GM12878 (cell line): ENCODE results near the gene CPNE4. TPM values are rescaled to one million over a fixed set of nuclear protein-coding genes. Genes with fewer than 3 reads are reported as not detected.

Source experiments
- ATAC-seq: fragments of 200-7000 bp; cut with Tn5 transposase; 3 replicates; pipeline ENCODE4 v1.9.1; 2020; ENCODE audit warnings: mild to moderate bottlenecking, moderate library complexity
- BruUV-seq: library from RNA; stranded (reverse); fragments of 400-500 nt; replicated peaks from 2 replicates; lab custom pipeline; 2021; lab: Mats Ljungman, UMichigan
- CTCF ChIA-PET: fragments of 300-600 bp; sonication (Branson Sonifier 250); formaldehyde crosslinking; extraction: SDS; loops from one replicate; lab custom pipeline; 2021; ENCODE audit warnings: inconsistent platforms; lab: Yijun Ruan, JAX
- POLR2A ChIA-PET: fragments of 350-600 bp; formaldehyde crosslinking; extraction: SDS; loops from one replicate; lab custom pipeline; 2021; ENCODE audit warnings: inconsistent platforms; lab: Charles Lee
- RAD21 ChIA-PET: fragments of 300-600 bp; sonication (Branson Sonifier 250); formaldehyde crosslinking; loops from one replicate; lab custom pipeline; 2023; ENCODE audit warnings: antibody characterized with exemption; ENCODE audit not compliant: unreplicated experiment; lab: Charles Lee
- SMC1A ChIA-PET: fragments of 300-600 bp; sonication (Branson Sonifier 250); formaldehyde crosslinking; loops from one replicate; lab custom pipeline; 2023; ENCODE audit not compliant: unreplicated experiment, uncharacterized antibody; lab: Charles Lee
- DNase-seq: peaks from one replicate; pipeline ENCODE4 v3.0.0-alpha.2; 2011; ENCODE audit warnings: low read depth, low spot score
- FAIRE-seq: peaks from 3 replicates; lab custom pipeline; 2011; peaks lifted over from hg19 to GRCh38; lab: Jason Lieb, UNC
- H2AFZ ChIP-seq: 2 replicates; pipeline ENCODE4 v1.6.0; 2011; ENCODE audit warnings: low read depth, low read length, control low read depth; ENCODE audit not compliant: control insufficient read depth
- H3K27ac ChIP-seq: 2 replicates; pipeline ENCODE4 v1.5.1; 2011; ENCODE audit warnings: control low read depth; ENCODE audit not compliant: control insufficient read depth, insufficient read depth
- H3K27me3 ChIP-seq, 2 experiments: replicated peaks in 1 of 2; 2 replicates each; pipeline versions ENCODE4 v1.6.0 to v1.6.1; 2011; ENCODE audit warnings: low read length in 1 of 2; ENCODE audit not compliant: control insufficient read depth in 2 of 2, insufficient read depth in 2 of 2
- H3K36me3 ChIP-seq, 2 experiments: 2 replicates each; pipeline ENCODE4 v1.5.1; 2011; ENCODE audit warnings: low read length in 1 of 2; ENCODE audit not compliant: control insufficient read depth in 2 of 2, insufficient read depth in 2 of 2
- H3K4me1 ChIP-seq: 2 replicates; pipeline ENCODE4 v1.6.1; 2011; ENCODE audit warnings: mild to moderate bottlenecking, low read length, moderate library complexity, mixed read lengths; ENCODE audit not compliant: control insufficient read depth, insufficient read depth
- H3K4me2 ChIP-seq: 2 replicates; pipeline ENCODE4 v1.6.0; 2011; ENCODE audit warnings: control low read depth; ENCODE audit not compliant: control insufficient read depth, insufficient read depth
- H3K4me3 ChIP-seq: fragments of 200-600 bp; sonication (generic); 2 replicates; pipeline ENCODE4 v1.5.1; 2016
- H3K79me2 ChIP-seq: 2 replicates; pipeline ENCODE4 v1.6.0; 2011; ENCODE audit warnings: low read length; ENCODE audit not compliant: control insufficient read depth, insufficient read depth
- H3K9ac ChIP-seq: 2 replicates; pipeline ENCODE4 v1.8.0; 2011; ENCODE audit warnings: low read length, control low read depth, mixed read lengths; ENCODE audit not compliant: control insufficient read depth, insufficient read depth
- H3K9me3 ChIP-seq: replicated peaks from 3 replicates; pipeline ENCODE4 v1.5.1; 2011; ENCODE audit warnings: mild to moderate bottlenecking, low read length; ENCODE audit not compliant: control insufficient read depth, insufficient read depth
- H4K20me1 ChIP-seq: 2 replicates; pipeline ENCODE4 v1.6.0; 2011; ENCODE audit not compliant: control insufficient read depth, insufficient read depth
- EP300 ChIP-seq, 2 experiments: fragments of 150-350 bp in 1 of 2; IDR thresholded peaks; 2 replicates each; pipeline ENCODE4 v1.6.1; 2011 to 2012; ENCODE audit warnings: low read depth in 2 of 2, low read length in 2 of 2, borderline replicate concordance in 1 of 2, improper control_type of control experiment in 1 of 2, inconsistent platforms in 1 of 2; ENCODE audit not compliant: control insufficient read depth in 1 of 2
- FOXK2 ChIP-seq: fragments of 450-650 bp; IDR thresholded peaks from 2 replicates; pipeline ENCODE4 v1.6.1; 2017; ENCODE audit warnings: mild to moderate bottlenecking, moderate library complexity
- MEF2A ChIP-seq: IDR thresholded peaks from 2 replicates; pipeline ENCODE4 v1.6.1; 2011; ENCODE audit warnings: low read depth, mild to moderate bottlenecking, low read length, moderate library complexity; ENCODE audit not compliant: insufficient read depth
- POU2F2 ChIP-seq: IDR thresholded peaks from 3 replicates; pipeline ENCODE4 v1.6.1; 2011; ENCODE audit warnings: low read depth, mild to moderate bottlenecking, low read length, borderline replicate concordance
- RAD21 ChIP-seq: IDR thresholded peaks from 2 replicates; pipeline ENCODE4 v1.6.1; 2011; ENCODE audit warnings: mild to moderate bottlenecking, low read depth, low read length, moderate library complexity; ENCODE audit not compliant: insufficient read depth
- RELA ChIP-seq: fragments of 450-650 bp; IDR thresholded peaks from 2 replicates; pipeline ENCODE4 v1.8.0; 2014; ENCODE audit warnings: borderline replicate concordance; ENCODE audit not compliant: partially characterized antibody
- SKIL ChIP-seq: fragments of 450-650 bp; IDR thresholded peaks from 2 replicates; pipeline ENCODE4 v1.6.1; 2017; ENCODE audit warnings: mild to moderate bottlenecking, low read depth, inconsistent platforms; ENCODE audit not compliant: poor library complexity, severe bottlenecking
- SREBF1 ChIP-seq: IDR thresholded peaks from 2 replicates; pipeline ENCODE4 v1.6.1; 2012; ENCODE audit warnings: mild to moderate bottlenecking, low read length
- SUZ12 ChIP-seq: fragments of 200-600 bp; sonication (generic); IDR thresholded peaks from one replicate; pipeline ENCODE4 v1.6.1; 2018; ENCODE audit warnings: antibody characterized with exemption, mild to moderate bottlenecking; ENCODE audit not compliant: unreplicated experiment
- whole genome bisulfite sequencing: methylation state at CpG from one replicate; pipeline ENCODE4 v1.1.6; 2016; ENCODE audit warnings: low lambda C conversion rate; ENCODE audit not compliant: insufficient replicate concordance, insufficient coverage; ENCODE audit errors: missing lambda C conversion rate; 5-methylcytosine and 5-hydroxymethylcytosine counted together
- in situ Hi-C: fragments of 300-500 bp; cut with MboI; formaldehyde crosslinking; loops from 9 replicates; pipeline ENCODE4 v1.14.3; 2018; ENCODE audit warnings: mixed read lengths
- intact Hi-C: fragments of 100-400 bp; cut with micrococcal nuclease; formaldehyde crosslinking; loops from one replicate; pipeline ENCODE4 v1.14.2; 2022; ENCODE audit not compliant: unreplicated experiment
- polyA plus RNA-seq, 11 experiments: library from polyadenylated mRNA; depleted of rRNA in 4 of 11; unstranded in 6 of 11; stranded (reverse) in 5 of 11; fragments of >200 nt; fragmentation: Nextera tagmentation in 4 of 11; fragmentation: Illumina TruSeq in 1 of 11; extraction: Ambion mirVana in 4 of 11; extraction: Trizol in 1 of 11; gene quantifications; 1 replicate in 1 of 11; 2 replicates in 10 of 11; pipeline versions ENCODE4 v1.2.1 to v1.2.3, GENCODE V29; 2011 to 2016; ENCODE audit warnings: inconsistent platforms in 2 of 11, missing spikeins in 2 of 11, low read depth in 1 of 11
- total RNA-seq, 4 experiments: library from RNA; depleted of rRNA in 3 of 4; stranded (reverse); fragments of >200 nt in 3 of 4; fragmentation: Illumina TruSeq in 1 of 4; extraction: Trizol in 1 of 4; gene quantifications; 2 replicates each; pipeline versions ENCODE4 v1.2.1 to v1.2.3, GENCODE V29; 2013 to 2021
- TF ChIP-seq, protein P1 (sequence below): IDR thresholded peaks from 2 replicates; pipeline ENCODE4 v1.6.1; 2012; ENCODE audit warnings: low read depth, low read length, improper control_type of control experiment
- TF ChIP-seq, protein P2 (sequence below): IDR thresholded peaks from 2 replicates; pipeline ENCODE4 v1.6.1; 2011; ENCODE audit warnings: borderline replicate concordance, low read depth, mild to moderate bottlenecking, moderate library complexity, mixed read lengths, low read length; ENCODE audit not compliant: insufficient read depth; ENCODE audit errors: extremely low read length

The CPNE4 gene
- total and polyA plus RNA-seq, 10 of the 15 experiments (the other 5 are each of a cell fraction or from before 2014, with no cell fraction given): 0.17 to 1.9 (median 0.48) TPM; not detected in 1

- no peak overlapping the region for H3K4me3 ChIP-seq
- no peak for DNase-seq
- TF ChIP-seq RELA: no peak
- no peak for TF ChIP-seq SREBF1
- no peak for TF ChIP-seq SUZ12
- TF ChIP-seq, protein P1, sequence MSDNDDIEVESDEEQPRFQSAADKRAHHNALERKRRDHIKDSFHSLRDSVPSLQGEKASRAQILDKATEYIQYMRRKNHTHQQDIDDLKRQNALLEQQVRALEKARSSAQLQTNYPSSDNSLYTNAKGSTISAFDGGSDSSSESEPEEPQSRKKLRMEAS: no peak
- TF ChIP-seq, all 136 proteins: peak for 0
- H3K36me3 ChIP-seq: no peaks in the 10 kb centered on the region
- H4K20me1 ChIP-seq: no peaks in the 10 kb centered on the region
- no peaks in the 10 kb centered on the region; a peak in 1 of 4 replicates for H3K27me3 ChIP-seq
- H3K27ac ChIP-seq: no peak overlapping the region
- FAIRE-seq (no peak), ATAC-seq (no peak)
- no TSS peak for BruUV-seq
- ChIA-PET POLR2A (no interaction called here), CTCF (interaction anchor here (0.7 kb wide), 1 partner anchor 10 kb away, joined by 3 read pairs; no protein-coding TSS in a partner anchor), RAD21 (no interaction called here), SMC1A (no interaction called here)
- no peak overlapping the region for H3K9ac ChIP-seq
- H3K79me2 ChIP-seq: no peaks in the 10 kb centered on the region
- H3K4me2 ChIP-seq: no peak overlapping the region
- H3K4me1 ChIP-seq: no peaks in the 10 kb centered on the region
- H3K9me3 ChIP-seq: no peaks in the 10 kb centered on the region
- intact Hi-C loops (no loop called here), in situ Hi-C loops (no loop called here)
- H2AFZ ChIP-seq: no peak overlapping the region
Measured at GRCh38 chr3:132071043-132071442, 36.2 kb upstream of the CPNE4 start.

- WGBS: 0% methylated on average over 4 of the region's 4 CpGs
- DNase-seq (no peak), FAIRE-seq (no peak)
- TF ChIP-seq FOXK2 (no peak), RAD21 (no peak), EP300 (IDR thresholded peaks at IDR 0.05; ENCODE audit: borderline replicate concordance in 1 of 2, control insufficient read depth in 1 of 2, low read depth in 2 of 2, low read length in 2 of 2) (no peak), SKIL (no peak), MEF2A (no peak), POU2F2 (no peak)
- TF ChIP-seq, protein P2, sequence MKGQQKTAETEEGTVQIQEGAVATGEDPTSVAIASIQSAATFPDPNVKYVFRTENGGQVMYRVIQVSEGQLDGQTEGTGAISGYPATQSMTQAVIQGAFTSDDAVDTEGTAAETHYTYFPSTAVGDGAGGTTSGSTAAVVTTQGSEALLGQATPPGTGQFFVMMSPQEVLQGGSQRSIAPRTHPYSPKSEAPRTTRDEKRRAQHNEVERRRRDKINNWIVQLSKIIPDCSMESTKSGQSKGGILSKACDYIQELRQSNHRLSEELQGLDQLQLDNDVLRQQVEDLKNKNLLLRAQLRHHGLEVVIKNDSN: no peak
Measured at GRCh38 chr3:132064114-132064513, 29.3 kb upstream of the CPNE4 start.

More at GRCh38 chr3:132064114-132064513, 29.3 kb upstream of the CPNE4 start:
- no peaks in the 10 kb centered on the region for H3K4me1 ChIP-seq
- H3K4me3 ChIP-seq: no peak overlapping the region
- no peaks in the 10 kb centered on the region for H3K79me2 ChIP-seq
- in situ Hi-C loops (no loop called here), intact Hi-C loops (no loop called here)
- H3K36me3 ChIP-seq: no peaks in the 10 kb centered on the region
- RAD21 ChIA-PET: no interaction called here
- no peak overlapping the region for H3K9ac ChIP-seq
- BruUV-seq: no TSS peak
- no peaks in the 10 kb centered on the region for H3K9me3 ChIP-seq
- no peak overlapping the region for H3K27ac ChIP-seq
- no peak for ATAC-seq
- POLR2A ChIA-PET: no interaction called here
- no peak overlapping the region for H3K4me2 ChIP-seq
- H2AFZ ChIP-seq: no peak overlapping the region
- CTCF ChIA-PET: no interaction called here
- no peaks in the 10 kb centered on the region for H4K20me1 ChIP-seq
- H3K27me3 ChIP-seq: no peaks in the 10 kb centered on the region; a peak in 1 of 4 replicates
- SMC1A ChIA-PET: no interaction called here
